Tibial nerve (tissue), 4 donors: ENCODE results near the gene FBLN2. TPM values are rescaled to one million over a fixed set of nuclear protein-coding genes. Genes with fewer than 3 reads are reported as not detected.

Experiments
- DNase-seq, 2 donors: peaks; one replicate each; pipeline ENCODE4 v3.0.0-alpha.2; 2019; ENCODE audit warnings: low spot score in 2 of 2
- H3K27ac ChIP-seq, 4 donors: fragments of 200-600 bp; sonication (generic) in 3 of 4; one replicate each; pipeline ENCODE4 v1.5.1; 2017 to 2019; ENCODE audit warnings: mild to moderate bottlenecking in 1 of 4
- H3K27me3 ChIP-seq, 2 donors: fragments of 200-600 bp; sonication (generic) in 1 of 2; one replicate each; pipeline versions ENCODE4 v1.5.1 to v1.6.0; 2017 to 2019
- H3K36me3 ChIP-seq, 3 donors: fragments of 200-600 bp; sonication (generic); one replicate each; pipeline ENCODE4 v1.5.1; 2018 to 2019
- H3K4me1 ChIP-seq, 4 donors: fragments of 200-600 bp; sonication (generic) in 3 of 4; one replicate each; pipeline ENCODE4 v1.5.1; 2017 to 2019
- H3K4me3 ChIP-seq, 4 donors: fragments of 200-600 bp; sonication (generic) in 3 of 4; one replicate each; pipeline ENCODE4 v1.5.1; 2017 to 2019; ENCODE audit warnings: mild to moderate bottlenecking in 1 of 4, moderate library complexity in 1 of 4
- H3K9me3 ChIP-seq, 4 donors: fragments of 200-600 bp; sonication (generic) in 3 of 4; one replicate each; pipeline ENCODE4 v1.5.1; 2017 to 2019
- EP300 ChIP-seq, 2 donors: sonication (generic); formaldehyde crosslinking; IDR thresholded peaks; one replicate each; pipeline ENCODE4 v1.6.1; 2017; ENCODE audit warnings: antibody characterized with exemption in 2 of 2, mild to moderate bottlenecking in 1 of 2
- POLR2A ChIP-seq, 2 donors: fragments of 450-650 bp; IDR thresholded peaks; one replicate each; pipeline ENCODE4 v1.6.1; 2017; ENCODE audit warnings: antibody characterized with exemption in 2 of 2, mild to moderate bottlenecking in 2 of 2, moderate library complexity in 2 of 2
- WGBS, 2 donors: methylation state at CpG; one replicate each; pipeline ENCODE4 v1.1.5; 2018; 5-methylcytosine and 5-hydroxymethylcytosine counted together
- total RNA-seq, 4 donors: library from RNA; depleted of rRNA; stranded (reverse); fragments of >200 nt; gene quantifications; one replicate each; pipeline ENCODE4 v1.1.0, GENCODE V29; 2016
- TF ChIP-seq, protein P1 (sequence below), 5 experiments: fragments of 200-600 bp in 3 of 5; fragments of 450-650 bp in 2 of 5; sonication (generic) in 3 of 5; IDR thresholded peaks; one replicate each; pipeline ENCODE4 v1.5.1; 2016 to 2019; ENCODE audit warnings: antibody characterized with exemption in 5 of 5, mild to moderate bottlenecking in 3 of 5, moderate library complexity in 2 of 5

FBLN2 gene
- total RNA-seq, 4 donors from 2014 or later: 185 to 445 (median 240) TPM

DNA sequence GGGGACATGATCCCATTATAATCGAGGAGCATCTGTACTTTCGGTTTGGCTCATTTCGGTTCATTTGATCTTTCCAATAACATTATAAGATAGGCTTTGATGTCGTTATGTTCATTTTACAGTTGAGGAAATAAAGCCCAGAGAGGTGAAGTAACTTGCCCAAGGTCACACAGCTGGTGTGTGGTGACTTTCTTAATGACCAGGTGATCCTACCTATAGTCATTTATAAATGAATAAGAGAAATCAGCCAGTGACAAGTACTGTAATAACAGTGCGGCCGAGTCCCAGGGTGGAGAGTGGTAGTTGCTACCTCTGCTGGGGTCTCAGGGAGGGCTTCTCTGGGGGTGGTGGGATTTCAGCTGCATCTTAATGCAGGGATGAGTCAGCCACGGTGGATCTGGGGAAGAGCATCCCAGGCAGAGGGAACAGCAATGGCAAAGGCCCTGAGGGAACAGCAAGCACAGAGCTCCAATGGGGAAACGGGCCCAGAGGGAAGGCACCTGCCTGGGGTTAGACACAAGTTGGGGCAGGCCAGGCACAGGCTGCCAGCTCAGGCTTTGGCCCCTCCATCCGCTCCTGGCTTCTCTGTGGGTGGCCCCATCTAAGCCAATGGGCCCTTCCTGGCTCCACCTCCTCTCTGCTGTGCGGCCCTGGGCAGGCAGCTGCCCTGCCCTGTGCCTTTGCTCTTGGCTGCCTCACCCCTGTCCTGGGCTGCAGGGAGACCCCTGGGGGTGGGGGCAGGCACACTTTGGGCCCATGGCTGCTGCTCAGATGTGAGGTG is 1.1 kb upstream of the FBLN2 start:
- DNase-seq: no peak
- Histone ChIP-seq H3K9me3 (no peaks in the 10 kb centered on the region), H3K27me3 (no peaks in the 10 kb centered on the region), H3K36me3 (no peaks in the 10 kb centered on the region), H3K4me1 (peaks cover 0 to 80% (median 12%) of the 10 kb centered on the region in 4 donors), H3K27ac (peak overlapping the region; percentile 62 to 88 (median 78)), H3K4me3 (no peak overlapping the region)
- no peak for TF ChIP-seq POLR2A (IDR thresholded peaks at IDR 0.05)
- no peak for TF ChIP-seq EP300 (IDR thresholded peaks at IDR 0.05)
- TF ChIP-seq, protein P1, sequence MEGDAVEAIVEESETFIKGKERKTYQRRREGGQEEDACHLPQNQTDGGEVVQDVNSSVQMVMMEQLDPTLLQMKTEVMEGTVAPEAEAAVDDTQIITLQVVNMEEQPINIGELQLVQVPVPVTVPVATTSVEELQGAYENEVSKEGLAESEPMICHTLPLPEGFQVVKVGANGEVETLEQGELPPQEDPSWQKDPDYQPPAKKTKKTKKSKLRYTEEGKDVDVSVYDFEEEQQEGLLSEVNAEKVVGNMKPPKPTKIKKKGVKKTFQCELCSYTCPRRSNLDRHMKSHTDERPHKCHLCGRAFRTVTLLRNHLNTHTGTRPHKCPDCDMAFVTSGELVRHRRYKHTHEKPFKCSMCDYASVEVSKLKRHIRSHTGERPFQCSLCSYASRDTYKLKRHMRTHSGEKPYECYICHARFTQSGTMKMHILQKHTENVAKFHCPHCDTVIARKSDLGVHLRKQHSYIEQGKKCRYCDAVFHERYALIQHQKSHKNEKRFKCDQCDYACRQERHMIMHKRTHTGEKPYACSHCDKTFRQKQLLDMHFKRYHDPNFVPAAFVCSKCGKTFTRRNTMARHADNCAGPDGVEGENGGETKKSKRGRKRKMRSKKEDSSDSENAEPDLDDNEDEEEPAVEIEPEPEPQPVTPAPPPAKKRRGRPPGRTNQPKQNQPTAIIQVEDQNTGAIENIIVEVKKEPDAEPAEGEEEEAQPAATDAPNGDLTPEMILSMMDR (IDR thresholded peaks at IDR 0.05): no peak
- 79 to 83% methylated on average over 9 to 10 of the region's 10 CpGs for WGBS, 2 donors

DNA sequence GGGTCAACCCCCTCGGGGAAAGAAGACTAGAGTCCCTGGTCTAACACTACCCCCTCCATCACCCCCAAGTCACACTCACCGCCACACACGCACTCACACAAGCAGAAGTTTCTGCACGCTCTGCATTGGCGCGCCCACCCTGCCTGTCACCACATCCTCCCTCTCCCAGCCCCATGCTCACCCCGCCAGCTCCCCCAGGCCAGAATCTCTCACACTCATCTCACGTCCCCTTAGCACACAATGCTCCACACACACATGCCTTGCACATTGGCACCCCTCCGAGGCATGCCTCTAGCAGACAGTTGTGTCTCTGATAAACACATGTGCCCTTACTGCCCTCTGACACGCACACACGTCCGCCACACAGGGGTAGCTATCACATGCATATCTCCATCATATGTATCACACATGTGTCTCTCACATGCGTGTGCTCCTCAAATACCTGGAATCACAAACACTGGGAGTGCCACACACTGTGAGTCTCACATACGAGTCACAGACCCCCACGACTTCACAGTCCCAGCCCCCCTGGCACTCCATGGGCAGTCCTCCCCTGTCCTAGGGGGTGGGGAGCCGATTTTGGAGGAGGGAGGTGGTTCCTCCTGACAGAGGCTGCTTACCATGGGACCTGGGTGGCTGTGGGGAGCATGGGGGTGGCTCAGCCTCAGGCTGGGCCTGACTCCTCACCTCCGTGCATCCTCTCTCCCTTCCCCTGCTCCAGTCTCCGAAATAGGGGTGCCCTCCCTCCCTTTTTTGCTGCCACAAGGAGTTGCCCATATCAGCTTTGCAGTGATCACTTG is 898 bp downstream of the FBLN2 start:
- TF ChIP-seq EP300 (IDR thresholded peaks at IDR 0.05) (no peak), POLR2A (IDR thresholded peaks at IDR 0.05) (no peak)
- TF ChIP-seq, protein P1 (IDR thresholded peaks at IDR 0.05): no peak
- Histone ChIP-seq H3K27ac (peak overlapping the region; percentile 71 to 88 (median 78)), H3K9me3 (no peaks in the 10 kb centered on the region), H3K27me3 (no peaks in the 10 kb centered on the region), H3K4me3 (peak overlapping the region; percentile 46 to 74 (median 54)), H3K4me1 (peaks cover 0 to 84% (median 18%) of the 10 kb centered on the region in 4 donors), H3K36me3 (no peaks in the 10 kb centered on the region)
- DNase-seq: no peak
- WGBS, 2 donors: 38% methylated on average over 18 of the region's 18 CpGs

DNA sequence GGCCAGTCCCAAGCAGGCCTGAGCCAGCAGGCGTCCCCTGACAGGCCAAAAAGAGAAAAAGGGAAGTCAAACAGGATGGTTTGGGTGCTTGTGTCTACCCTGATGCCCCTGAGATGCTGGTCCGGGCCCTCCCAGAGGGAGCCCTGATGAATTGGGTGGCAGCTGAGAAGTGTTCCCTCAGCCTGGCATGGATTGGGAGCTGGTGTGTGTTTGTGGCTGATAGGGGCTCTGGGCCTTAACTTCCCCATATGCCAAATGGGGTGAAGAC is 1.4 kb downstream of the FBLN2 start:
- peaks cover 0 to 81% (median 18%) of the 10 kb centered on the region in 4 donors for H3K4me1 ChIP-seq
- H3K9me3 ChIP-seq: no peaks in the 10 kb centered on the region
- H3K27ac ChIP-seq: peak overlapping the region; percentile 71 to 88 (median 78)
- WGBS, 2 donors: 40 to 56% methylated on average over 2 of the region's 2 CpGs
- no peak for TF ChIP-seq EP300 (IDR thresholded peaks at IDR 0.05)
- TF ChIP-seq, protein P1 (IDR thresholded peaks at IDR 0.05): no peak
- TF ChIP-seq POLR2A (IDR thresholded peaks at IDR 0.05): no peak
- no peak for DNase-seq
- H3K36me3 ChIP-seq: no peaks in the 10 kb centered on the region
- peak overlapping the region; percentile 46 to 74 (median 54) for H3K4me3 ChIP-seq
- no peaks in the 10 kb centered on the region for H3K27me3 ChIP-seq

DNA sequence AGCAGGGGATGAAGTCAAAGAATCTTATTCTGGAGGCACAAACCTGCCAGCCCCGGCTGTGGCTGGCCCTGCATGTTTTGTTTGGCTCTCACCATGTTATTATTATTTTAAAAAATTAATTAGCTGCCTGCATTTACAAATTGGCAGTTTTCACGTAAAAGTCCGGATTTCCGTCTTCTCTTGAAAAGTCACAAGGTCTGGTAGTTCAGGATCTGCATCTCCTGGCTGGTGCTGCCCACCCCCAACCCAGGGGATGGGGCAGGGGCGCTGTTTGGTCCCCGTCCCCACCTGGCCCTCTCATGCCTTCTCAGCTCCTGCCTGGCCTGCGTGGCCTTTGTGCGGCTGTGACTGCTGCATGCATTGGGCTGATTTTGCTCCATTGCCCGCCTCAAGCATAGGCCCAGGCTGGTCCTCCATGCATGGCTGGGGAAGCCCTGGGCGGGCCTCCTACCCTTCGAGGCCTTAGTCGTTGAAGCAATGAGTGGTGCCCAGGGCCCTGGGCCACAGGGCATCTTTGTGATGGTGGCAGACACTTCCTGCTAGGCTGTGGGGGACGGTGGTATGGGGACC is 2.0 kb downstream of the FBLN2 start:
- Histone ChIP-seq H3K4me3 (peak overlapping the region in 3 of 4 donors; percentile 46 to 74 (median 62)), H3K27me3 (no peaks in the 10 kb centered on the region), H3K4me1 (peaks cover 0 to 82% (median 18%) of the 10 kb centered on the region in 4 donors), H3K27ac (peak overlapping the region; percentile 71 to 88 (median 78)), H3K9me3 (no peaks in the 10 kb centered on the region), H3K36me3 (no peaks in the 10 kb centered on the region)
- no peak for DNase-seq
- 56 to 59% methylated on average over 12 to 13 of the region's 13 CpGs for WGBS, 2 donors
- no peak for TF ChIP-seq EP300 (IDR thresholded peaks at IDR 0.05)
- TF ChIP-seq, protein P1 (IDR thresholded peaks at IDR 0.05): no peak
- TF ChIP-seq POLR2A (IDR thresholded peaks at IDR 0.05): no peak
